Panc1 (cell line): ENCODE measurements around the gene DOLK. TPM values are rescaled to one million over a fixed set of nuclear protein-coding genes. Genes with fewer than 3 reads are reported as not detected.

Experiments
- ATAC-seq: fragments of 200-7000 bp; cut with Tn5 transposase; 2 replicates; pipeline ENCODE4 v1.9.1; 2020; ENCODE audit warnings: mild to moderate bottlenecking, moderate library complexity
- BruUV-seq: library from RNA; stranded (reverse); fragments of 400-500 nt; replicated peaks from 2 replicates; lab custom pipeline; 2021; lab: Mats Ljungman, UMichigan
- CTCF ChIA-PET: fragments of 300-600 bp; sonication (Branson Sonifier 250); formaldehyde crosslinking; loops from one replicate; lab custom pipeline; 2022; ENCODE audit warnings: antibody characterized with exemption; lab: Charles Lee
- POLR2A ChIA-PET: fragments of 300-600 bp; sonication (Branson Sonifier 250); formaldehyde crosslinking; loops from one replicate; lab custom pipeline; 2022; ENCODE audit warnings: antibody characterized with exemption; lab: Charles Lee
- DNase-seq: peaks from one replicate; pipeline ENCODE4 v3.0.0-alpha.2; 2010; ENCODE audit warnings: low read depth, low spot score
- H3K27ac ChIP-seq: 2 replicates; pipeline ENCODE4 v1.5.1; 2011; ENCODE audit warnings: mild to moderate bottlenecking, low read length, inconsistent platforms
- H3K27me3 ChIP-seq: fragments of 200-500 bp; sonication (Bioruptor generic); 2 replicates; pipeline ENCODE4 v1.6.0; 2014; ENCODE audit warnings: low read length, inconsistent platforms; ENCODE audit not compliant: control insufficient read depth, insufficient read depth
- H3K36me3 ChIP-seq: fragments of 200-500 bp; sonication (Bioruptor generic); 2 replicates; pipeline ENCODE4 v1.5.1; 2014; ENCODE audit warnings: inconsistent platforms, mild to moderate bottlenecking, low read length, moderate library complexity; ENCODE audit not compliant: control insufficient read depth, insufficient read depth
- H3K4me1 ChIP-seq: 2 replicates; pipeline ENCODE4 v1.5.1; 2011; ENCODE audit warnings: inconsistent platforms, mild to moderate bottlenecking, low read length, moderate library complexity; ENCODE audit not compliant: control insufficient read depth, insufficient read depth
- H3K4me3 ChIP-seq, 2 experiments: 2 replicates each; pipeline ENCODE4 v1.5.1; 2011 to 2012; ENCODE audit warnings: low read depth in 2 of 2, low read length in 2 of 2, mild to moderate bottlenecking in 2 of 2, inconsistent platforms in 1 of 2, moderate library complexity in 1 of 2
- H3K9me3 ChIP-seq: fragments of 200-500 bp; sonication (Bioruptor generic); 2 replicates; pipeline ENCODE4 v1.5.1; 2014; ENCODE audit warnings: low read depth, mild to moderate bottlenecking, inconsistent platforms, low read length, moderate library complexity; ENCODE audit not compliant: control insufficient read depth, insufficient read depth
- CTCF ChIP-seq: fragments of 450-650 bp; IDR thresholded peaks from 2 replicates; pipeline ENCODE4 v1.5.1; 2017; ENCODE audit warnings: mild to moderate bottlenecking
- POLR2AphosphoS5 ChIP-seq: IDR thresholded peaks from 2 replicates; pipeline ENCODE4 v1.6.1; 2012; ENCODE audit warnings: mild to moderate bottlenecking, low read depth, low read length, moderate library complexity
- REST ChIP-seq, 2 experiments: IDR thresholded peaks; 2 replicates each; pipeline ENCODE4 v1.6.1; 2011 to 2012; ENCODE audit warnings: low read depth in 2 of 2, control low read depth in 1 of 2, low read length in 1 of 2, mild to moderate bottlenecking in 1 of 2, moderate library complexity in 1 of 2; ENCODE audit not compliant: insufficient read depth in 1 of 2
- SIN3A ChIP-seq: IDR thresholded peaks from 2 replicates; pipeline ENCODE4 v1.6.1; 2012; ENCODE audit warnings: low read depth, mild to moderate bottlenecking, low read length, moderate library complexity, borderline replicate concordance; ENCODE audit not compliant: insufficient read depth
- TCF7L2 ChIP-seq: IDR thresholded peaks from 2 replicates; pipeline ENCODE4 v1.6.1; 2011; ENCODE audit warnings: mild to moderate bottlenecking, low read depth, low read length, inconsistent platforms
- in situ Hi-C: cut with HindIII; loops from 2 replicates; pipeline ENCODE4 v1.10.0; 2016; ENCODE audit warnings: low sequenced_read_pairs, low pct_unique_long_range_greater_than_20kb
- intact Hi-C: fragments of 100-400 bp; cut with micrococcal nuclease; formaldehyde crosslinking; loops from one replicate; pipeline ENCODE4 v1.10.0; 2022; ENCODE audit not compliant: unreplicated experiment
- total RNA-seq: library from RNA; stranded (reverse); gene quantifications from one replicate; pipeline ENCODE4 v1.2.1, GENCODE V29; 2021; ENCODE audit not compliant: unreplicated experiment

Gene DOLK
- total RNA-seq, 1 experiment from 2014 or later = 20.0 TPM

- CTCF ChIA-PET = no interaction called here
- Histone ChIP-seq H3K36me3 (peaks cover 12% of the 10 kb centered on the region), H3K27ac (no peak overlapping the region), H3K4me3 (no peak overlapping the region), H3K4me1 (no peaks in the 10 kb centered on the region), H3K27me3 (no peaks in the 10 kb centered on the region), H3K9me3 (no peaks in the 10 kb centered on the region)
- POLR2A ChIA-PET = interaction anchor here (0.5 kb wide), 1 partner anchor 39 kb away, joined by 5 read pairs; no protein-coding TSS in a partner anchor
- in situ Hi-C loops = no loop called here
- ATAC-seq = no peak
- TF ChIP-seq TCF7L2 = no peak
- TF ChIP-seq REST (IDR thresholded peaks at IDR 0.05; ENCODE audit: insufficient read depth in 1 of 2, low read depth in 2 of 2, low read length in 1 of 2) = no peak
- TF ChIP-seq SIN3A = no peak
- TF ChIP-seq POLR2AphosphoS5 = no peak
- no peak; the same call in 1 of the 2 replicates for TF ChIP-seq CTCF
- BruUV-seq = no TSS peak
- DNase-seq = no peak
- intact Hi-C loops = no loop called here
Observed at GRCh38 chr9:128992995-128993394, 45.6 kb upstream of the DOLK start.

GRCh38 chr9:128987805-128988204, 40.4 kb upstream of the DOLK start:
- Histone ChIP-seq H3K36me3 (peaks cover 21% of the 10 kb centered on the region), H3K27me3 (no peaks in the 10 kb centered on the region), H3K9me3 (no peaks in the 10 kb centered on the region), H3K4me1 (no peaks in the 10 kb centered on the region), H3K27ac (no peak overlapping the region), H3K4me3 (no peak overlapping the region)
- in situ Hi-C loops (no loop called here), intact Hi-C loops (no loop called here)
- ATAC-seq (no peak), DNase-seq (no peak)
- TF ChIP-seq SIN3A = no peak
- no peak for TF ChIP-seq CTCF
- TF ChIP-seq TCF7L2 = no peak
- TF ChIP-seq REST (IDR thresholded peaks at IDR 0.05; ENCODE audit: insufficient read depth in 1 of 2, low read depth in 2 of 2, low read length in 1 of 2) = no peak
- TF ChIP-seq POLR2AphosphoS5 = no peak
- POLR2A ChIA-PET = no interaction called here
- CTCF ChIA-PET = no interaction called here
- BruUV-seq = no TSS peak
